ELF-1 (cell line): ENCODE measurements around the gene UBALD1.
"Not testable (repeated sequence)": the region's sequence is repeated elsewhere in the genome, so short reads cannot be mapped to it uniquely, and the experiment has no call there.

Experiments
- DNase-seq: peaks from one replicate; pipeline ENCODE4 v3.0.0-alpha.2; 2016; ENCODE audit warnings: low read depth, low spot score

The UBALD1 gene

DNA sequence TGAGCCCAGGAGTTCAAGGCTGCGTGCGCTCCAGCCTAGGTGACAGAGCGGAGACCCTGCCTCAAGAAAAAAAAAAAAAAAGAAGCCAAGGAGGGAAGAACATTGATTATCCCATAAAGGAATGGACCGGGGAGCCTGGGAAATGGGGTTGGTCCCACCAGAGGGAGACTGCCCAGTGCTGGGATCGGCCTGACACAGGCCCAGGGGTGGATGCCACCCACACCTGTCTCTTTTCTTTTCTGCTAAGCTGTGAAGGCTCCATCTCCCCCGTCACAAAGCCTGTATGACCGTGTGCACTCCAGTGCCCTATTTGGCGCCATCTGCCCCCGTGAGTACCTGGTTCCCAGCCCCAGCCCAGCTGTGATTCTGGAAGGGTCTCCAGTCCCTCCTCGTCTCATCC is 15.7 kb downstream of the UBALD1 start:
- no peak for DNase-seq

DNA sequence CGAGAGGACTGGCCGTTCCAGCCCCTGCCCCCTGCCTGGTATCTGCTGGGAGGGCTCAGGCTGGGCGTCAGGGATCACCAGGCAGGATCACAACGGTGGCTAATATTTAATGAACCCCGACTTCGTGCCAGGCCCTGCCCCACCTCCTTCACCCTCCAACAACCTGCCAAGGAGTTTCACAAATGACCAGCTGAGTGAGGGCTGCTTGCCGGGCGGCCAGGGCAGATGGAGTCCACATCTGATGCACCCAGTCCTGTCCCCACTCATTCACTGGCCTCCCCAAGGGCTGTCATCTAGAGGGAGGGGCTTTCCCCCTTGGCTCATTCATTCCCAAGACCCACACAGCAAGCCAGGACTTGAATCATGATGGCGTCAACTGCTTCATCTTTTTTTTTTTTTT is 17.5 kb downstream of the UBALD1 start:
- no peak for DNase-seq

DNA sequence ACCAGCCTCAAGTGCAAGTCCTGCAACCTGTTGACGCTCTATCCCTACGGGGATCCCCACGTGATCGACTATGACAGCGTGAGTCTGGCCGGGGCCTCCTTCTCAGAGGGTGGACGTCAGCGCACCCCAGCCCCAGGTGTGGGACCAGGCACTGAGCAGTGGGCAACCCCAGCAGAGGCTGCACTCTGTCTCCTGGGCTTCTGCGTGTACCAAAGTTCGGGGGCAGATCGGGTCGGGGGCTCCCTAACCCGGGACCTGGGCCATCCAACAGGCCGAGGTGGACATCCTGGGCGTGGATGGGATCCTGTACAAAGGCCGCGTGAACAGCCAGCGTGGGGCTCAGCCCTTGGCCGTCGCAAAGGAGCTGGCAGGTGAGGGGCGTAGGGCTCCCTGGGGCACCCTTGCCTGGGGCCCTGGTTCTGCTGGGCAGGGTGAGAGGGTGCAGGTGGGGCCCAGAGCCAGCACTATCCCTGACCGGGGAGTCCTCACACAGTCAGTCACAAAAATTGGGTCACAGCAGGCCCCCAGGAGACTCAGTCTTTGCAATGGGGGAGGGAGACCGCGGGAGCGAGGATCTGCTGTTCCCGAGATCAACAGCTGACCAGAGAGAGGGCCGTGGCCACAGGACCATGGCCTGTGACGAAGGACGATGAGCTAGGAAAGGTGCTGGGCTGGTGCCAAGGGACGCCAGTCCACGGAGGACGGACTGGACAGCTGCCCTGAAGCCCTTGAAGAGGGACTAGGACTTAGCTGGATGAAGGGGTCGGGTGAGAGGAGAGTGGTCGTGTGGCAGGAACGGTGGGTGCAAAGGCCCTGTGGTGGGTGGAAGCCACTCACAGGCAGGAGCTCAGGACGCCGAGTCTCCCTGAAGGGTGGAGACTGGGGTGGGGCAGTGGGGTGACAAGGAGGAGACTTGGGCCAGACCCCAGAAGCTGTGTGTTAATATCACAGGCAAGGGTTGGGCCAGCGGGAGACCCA is 20.0 kb downstream of the UBALD1 start:
- DNase-seq, result peak; percentile 0

DNA sequence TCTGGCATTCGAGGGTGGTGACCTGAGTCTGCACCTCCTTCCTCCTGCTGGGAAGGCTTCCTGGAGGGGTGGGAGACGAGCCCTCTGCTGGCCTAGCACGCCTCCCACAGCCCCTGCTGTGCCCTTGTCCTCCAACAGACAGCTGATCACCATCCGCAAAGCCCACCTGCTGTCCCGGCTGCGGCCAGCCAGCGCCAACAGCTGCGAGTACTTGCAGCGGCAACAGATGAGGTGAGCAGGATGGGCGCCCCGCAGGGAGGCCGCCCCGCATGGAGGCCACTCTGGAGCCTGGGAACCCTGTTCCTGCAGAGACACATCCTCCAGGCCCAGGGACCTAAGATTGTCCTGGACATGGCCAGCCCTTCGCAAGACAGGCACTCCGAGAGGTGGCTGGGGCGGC is 21.6 kb downstream of the UBALD1 start:
- DNase-seq, result peak; percentile 70

DNA sequence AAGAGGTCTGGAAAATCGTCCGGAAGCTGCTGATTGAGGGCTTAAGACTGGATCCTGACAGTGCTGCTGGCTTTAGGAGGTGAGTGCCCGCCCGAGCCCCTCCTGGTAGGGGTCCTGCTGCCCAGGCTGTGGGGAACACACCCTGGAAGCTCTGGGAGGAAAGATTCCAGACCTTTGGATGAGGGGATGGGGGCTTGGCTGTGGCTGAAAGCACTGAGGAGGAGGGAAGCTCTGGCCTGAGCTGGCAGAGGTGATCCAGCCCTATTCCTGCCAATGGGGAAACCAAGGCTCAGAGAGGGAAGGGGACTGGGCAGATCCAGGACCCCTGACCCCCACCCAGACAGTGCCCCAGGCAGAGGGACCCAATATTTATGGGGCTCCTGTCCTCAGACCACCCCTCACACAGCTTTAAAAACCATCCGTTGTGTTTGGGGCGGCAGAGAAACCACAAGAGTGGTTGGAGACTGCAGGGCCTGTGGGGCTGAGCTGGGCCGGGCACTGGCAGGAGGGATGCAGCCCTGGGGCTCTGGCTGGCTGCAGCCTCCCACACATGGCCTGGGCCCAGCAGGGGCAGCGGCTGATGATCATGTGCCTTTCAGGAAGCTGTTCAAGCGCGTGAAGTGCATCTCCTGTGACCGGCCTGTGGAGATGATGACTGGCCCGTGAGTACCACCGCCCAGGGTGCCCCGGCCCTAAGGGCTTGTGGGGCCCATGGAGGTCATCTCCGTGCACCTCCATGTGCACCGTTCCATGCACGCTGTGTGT is 22.8 kb downstream of the UBALD1 start:
- no peak for DNase-seq

DNA sequence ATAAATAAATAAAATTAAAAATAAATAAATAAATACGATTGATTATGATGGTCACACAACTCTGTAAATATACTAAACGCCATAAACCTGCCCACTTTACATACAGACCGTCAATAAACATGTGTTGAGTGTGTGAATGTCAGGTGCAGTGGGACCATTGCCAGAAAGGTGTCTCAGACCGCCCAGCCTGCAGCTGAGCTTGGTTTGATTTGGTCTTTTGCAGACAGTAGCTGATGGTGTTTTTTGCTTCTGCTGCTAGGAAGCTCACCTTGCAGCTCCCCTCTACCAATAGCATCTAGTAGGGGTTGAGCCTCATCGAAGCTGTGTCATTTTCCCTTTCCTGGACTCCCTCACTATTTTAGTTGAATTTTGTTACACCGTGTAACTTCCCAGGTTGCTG is 23.5 kb downstream of the UBALD1 start:
- DNase-seq, result no peak

DNA sequence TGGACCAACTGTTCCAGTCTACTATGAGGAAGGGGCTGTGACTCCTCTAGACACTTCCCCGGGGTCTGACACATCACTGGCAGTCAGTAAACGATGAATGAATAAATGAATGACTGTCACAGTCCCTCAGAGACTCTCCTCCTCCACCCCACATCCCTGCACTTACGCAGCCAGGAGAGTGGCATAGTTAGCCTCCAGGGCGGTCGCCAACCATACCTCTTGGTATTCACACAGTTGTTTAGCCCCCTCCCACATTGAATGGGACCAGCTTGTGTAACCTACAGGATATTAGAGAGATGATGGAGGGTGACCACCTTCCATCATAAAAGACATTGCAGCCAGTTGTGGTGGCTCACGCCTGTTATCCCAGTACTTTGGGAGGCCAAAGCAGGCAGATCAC is 25.7 kb downstream of the UBALD1 start:
- DNase-seq, result no peak

DNA sequence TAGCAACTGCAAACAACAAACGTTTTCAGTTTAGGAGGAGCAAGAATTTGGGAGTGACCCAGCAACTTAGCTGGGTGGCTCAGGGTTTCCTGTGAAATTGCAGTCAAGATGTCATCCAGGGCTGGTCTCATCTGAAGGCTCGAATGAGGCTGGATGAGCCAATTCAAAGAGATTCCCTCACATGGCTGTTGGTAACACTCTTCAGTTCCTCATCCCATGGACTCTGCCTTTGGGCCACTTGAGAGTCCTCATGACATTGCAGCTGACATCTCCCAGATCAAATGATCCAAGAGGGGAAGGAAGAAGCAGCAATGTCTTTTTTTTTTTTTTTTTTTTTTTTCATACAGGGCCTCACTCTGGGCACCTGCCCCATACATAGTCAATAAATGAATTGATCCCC is 26.3 kb downstream of the UBALD1 start:
- no peak for DNase-seq

DNA sequence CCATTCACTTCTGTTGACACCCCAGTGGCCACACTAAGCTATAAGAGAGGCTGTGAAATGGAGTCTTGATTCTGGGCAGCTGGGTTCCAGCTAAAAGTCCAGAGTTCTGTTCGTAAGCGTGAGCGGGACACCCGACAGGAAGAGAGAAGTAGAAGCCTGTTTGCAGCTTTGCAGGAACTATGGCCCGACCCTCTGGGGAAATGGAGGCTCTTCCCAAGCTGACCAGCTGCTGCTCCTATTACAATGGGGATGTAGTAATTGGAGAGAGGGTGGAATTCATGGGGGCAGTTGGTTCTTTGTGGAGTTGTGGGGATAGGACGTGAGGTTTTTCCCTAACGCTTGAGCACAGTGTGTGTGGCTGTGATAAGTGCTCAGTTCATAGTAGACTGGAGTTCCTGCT is 28.4 kb downstream of the UBALD1 start:
- no peak for DNase-seq

DNA sequence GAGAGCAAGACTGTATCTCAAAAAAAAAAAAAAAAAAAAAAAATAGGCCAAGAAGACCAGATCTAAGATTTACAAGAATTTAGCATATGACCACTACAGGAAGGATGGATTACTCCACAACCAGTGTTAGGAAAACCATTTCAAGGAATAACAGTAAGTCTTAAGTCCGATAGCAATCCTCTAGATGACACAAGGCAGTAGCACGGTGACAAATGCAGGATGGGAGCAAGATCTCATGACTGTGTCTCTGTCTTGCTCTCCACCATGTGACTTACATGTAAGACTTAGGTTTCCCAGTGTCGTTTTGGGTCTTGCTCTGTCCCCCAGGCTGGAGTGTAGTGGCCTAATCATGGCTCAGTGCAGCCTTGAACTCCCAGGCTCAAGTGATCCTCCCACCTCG is 30.8 kb downstream of the UBALD1 start:
- DNase-seq, result no peak

DNA sequence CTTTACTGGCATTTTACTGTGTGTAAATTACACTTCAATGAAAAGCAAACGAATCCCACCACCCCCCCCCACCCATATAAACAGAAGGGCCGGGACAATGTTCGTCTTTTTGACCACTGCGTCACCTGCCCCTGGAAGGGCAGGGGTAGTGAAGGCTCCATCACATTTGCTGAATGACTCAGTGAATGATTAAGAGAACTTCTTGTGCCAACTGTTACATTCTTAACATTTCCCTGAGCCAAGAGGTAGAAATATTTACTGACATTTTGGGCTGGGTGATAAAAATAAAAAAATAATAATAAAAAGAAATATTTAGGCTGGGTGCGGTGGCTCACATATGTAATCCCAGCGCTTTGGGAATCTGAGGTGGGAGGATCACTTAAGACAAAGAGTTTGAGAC is 34.4 kb downstream of the UBALD1 start:
- no peak for DNase-seq

DNA sequence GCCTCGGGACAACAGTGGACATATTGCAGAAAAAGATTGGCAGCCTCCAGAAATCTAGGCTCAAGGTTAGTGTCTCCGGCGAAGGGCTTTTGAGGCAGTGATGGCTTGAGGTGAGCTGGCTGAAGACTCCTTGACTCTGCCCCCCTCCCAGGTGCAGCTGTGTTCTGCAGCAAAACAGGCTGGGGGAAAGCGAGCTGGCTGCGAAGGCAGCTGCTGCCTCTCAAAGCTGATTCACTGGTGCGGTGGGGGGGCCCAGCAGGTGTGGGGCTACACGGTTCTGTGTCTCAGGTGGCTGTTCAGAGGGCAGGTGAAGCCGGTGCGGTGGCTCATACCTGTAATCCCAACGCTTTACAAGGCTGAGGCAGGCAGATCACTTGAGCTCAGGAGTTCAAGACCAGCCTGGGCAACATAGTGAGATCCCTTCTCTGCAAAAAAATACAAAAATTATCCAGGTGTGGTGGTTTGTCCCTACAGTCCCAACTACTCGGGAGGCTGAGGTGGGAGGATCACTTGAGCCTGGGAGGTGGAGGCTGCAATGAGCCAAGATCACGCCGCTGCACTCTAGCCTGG is 35.6 kb downstream of the UBALD1 start:
- no peak for DNase-seq

DNA sequence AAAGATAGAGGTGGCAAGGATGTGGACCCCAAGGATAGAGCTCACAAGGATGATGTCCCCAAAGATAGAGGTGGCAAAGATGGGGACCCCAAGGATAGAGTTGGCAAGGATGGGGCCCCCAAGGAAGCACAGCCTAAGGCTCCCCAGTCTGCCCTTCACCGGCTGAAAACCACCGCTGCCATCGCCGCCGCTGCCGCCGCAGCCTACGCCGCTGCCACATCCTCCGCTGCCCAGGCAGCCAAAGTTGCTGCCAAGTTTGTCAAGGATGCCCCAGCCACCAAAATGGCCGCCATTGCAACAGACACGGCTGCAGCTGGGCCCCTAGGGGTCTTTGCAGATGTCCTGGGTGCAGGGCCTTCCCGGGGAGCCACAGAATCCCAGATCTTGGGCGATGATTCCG is 38.7 kb downstream of the UBALD1 start:
- DNase-seq, result no peak

DNA sequence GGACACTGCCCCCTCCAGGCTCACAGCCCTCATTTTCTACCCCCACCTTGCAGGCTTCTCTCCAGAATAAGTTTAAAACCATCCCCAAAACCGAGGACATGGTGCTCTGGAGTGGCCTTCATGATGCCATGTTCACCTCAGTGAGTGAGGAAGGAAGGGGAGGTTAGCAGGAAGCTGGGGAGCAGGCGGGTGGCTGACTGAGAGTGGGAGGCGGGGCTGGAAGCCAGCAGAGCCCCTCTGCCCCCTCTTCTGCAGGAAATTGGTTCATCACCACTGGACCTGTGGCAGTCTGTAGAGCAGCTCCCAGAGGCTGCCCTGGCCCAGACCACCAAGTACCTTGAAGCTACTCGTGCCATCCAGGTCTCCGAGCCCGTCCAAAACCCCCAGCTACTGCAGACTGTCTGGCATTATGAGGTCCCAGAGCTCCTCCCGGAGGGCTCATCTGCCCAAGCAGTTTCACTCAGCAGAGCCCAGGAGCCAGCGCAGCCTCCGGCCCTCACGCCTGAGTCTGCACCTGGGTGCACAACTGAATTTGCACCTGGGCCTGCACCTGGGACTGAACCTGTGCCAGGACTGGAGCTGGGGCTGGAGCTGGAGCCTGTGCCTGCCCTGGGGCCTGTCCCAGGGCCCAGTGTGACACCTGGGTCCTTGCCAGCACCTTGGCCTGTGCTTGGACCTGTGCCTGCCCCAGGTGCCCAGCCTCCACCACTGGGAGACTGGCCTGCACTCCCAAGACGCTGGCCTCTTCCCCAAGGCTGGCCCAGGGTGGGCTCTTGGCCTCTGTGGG is 39.6 kb downstream of the UBALD1 start:
- DNase-seq, result no peak

DNA sequence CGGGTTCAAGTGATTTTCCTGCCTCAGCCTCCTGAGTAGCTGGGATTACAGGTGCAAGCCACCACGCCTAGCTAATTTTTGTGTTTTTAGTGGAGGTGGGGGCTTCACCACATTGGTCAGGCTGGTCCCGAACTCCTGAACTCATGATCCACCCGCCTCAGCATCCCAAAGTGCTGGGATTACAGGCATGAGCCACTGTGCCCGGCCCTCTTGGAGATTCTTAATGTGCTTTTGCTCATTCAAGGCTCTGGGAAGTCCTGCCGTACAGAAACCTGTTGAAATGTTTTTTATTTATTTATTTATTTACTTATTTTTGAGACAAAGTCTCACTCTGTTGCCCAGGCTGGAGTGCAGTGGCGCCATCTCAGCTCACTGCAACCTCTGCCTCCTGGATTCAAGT is 40.8 kb downstream of the UBALD1 start:
- not testable (repeated sequence) for DNase-seq

DNA sequence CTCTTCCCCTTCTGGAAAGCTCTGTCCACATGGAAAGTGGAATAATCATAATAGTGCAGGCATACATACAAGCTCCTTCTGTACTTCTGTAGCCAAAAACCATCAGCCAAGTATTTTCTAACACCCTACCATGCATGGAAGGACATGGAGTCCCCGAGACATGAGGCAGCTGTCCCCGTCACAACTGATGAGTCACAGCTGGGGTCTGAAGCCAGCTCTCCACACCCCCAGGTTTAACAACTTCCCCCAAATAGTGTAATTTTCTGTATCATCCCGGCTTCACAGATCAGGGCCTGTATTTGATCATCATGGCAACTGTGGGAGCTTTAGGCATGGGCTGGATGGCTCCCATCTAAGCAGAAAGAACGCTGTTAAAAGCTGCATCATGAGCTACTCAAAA is 42.0 kb downstream of the UBALD1 start:
- no peak for DNase-seq

DNA sequence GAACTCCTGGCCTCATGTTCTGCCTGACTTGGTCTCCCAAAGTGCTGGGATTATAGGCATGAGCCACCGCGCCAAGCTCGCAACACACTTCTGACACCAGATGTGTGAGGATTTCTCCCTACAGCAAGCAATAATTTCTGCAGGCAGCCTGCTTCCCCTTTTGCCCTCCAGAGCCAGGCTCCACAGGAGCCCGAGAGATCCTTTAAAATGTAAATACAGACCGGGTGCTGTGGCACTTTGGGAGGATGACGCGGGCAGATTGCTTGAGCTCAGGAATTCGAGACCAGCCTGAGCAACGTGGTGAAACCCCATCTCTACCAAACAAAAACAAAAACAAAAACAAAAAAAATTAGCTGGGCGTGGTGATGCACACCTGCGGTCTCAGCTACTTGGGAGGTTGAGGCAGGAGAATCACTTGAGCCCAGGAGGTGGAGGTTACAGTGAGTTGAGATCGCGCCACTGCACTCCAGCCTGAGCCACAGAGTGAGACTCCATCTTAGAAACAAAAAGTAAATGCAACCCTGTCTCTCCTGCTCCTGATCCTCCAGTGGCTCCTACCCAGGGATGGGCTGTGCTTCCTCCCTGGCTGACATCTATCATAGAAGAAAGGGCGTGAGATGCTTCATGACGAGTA is 43.9 kb downstream of the UBALD1 start:
- peak; percentile 90 for DNase-seq

DNA sequence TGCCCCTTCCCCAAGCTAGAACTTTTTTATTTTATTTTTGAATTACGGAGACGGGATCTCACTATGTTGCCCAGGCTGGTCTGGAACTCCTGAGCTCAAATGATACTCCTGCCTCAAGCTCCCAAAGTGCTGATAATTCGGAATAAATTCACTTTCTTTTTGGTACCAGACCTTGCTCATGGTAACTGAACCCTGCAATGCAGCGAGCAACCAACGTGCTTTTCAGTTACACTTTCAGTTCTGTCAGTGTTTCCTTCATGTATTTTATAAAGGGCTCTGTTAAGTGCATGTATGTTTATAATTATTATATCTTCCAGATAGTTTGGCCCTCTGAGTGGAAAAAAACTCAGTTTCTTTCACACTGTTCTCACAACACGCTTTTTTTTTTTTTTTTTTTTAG is 44.6 kb downstream of the UBALD1 start:
- no peak for DNase-seq

DNA sequence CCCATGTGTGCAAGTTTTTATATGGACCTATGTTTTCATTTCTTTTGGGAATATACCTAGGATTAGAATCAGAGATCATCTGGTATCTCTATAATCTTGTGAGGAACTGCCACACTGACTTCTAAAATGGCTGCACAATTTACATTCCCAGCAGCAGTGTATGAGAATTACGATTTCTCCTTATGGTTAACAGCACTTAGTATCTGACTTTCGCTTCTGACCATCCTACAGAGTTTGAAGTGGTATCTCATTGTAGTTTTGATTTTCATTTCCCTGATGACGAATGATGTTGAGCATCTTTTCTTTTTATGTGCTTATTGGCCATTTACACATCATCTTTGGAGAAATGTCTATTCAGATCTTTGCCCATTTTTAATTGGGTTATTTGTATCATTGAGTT is 48.5 kb downstream of the UBALD1 start:
- no peak for DNase-seq

DNA sequence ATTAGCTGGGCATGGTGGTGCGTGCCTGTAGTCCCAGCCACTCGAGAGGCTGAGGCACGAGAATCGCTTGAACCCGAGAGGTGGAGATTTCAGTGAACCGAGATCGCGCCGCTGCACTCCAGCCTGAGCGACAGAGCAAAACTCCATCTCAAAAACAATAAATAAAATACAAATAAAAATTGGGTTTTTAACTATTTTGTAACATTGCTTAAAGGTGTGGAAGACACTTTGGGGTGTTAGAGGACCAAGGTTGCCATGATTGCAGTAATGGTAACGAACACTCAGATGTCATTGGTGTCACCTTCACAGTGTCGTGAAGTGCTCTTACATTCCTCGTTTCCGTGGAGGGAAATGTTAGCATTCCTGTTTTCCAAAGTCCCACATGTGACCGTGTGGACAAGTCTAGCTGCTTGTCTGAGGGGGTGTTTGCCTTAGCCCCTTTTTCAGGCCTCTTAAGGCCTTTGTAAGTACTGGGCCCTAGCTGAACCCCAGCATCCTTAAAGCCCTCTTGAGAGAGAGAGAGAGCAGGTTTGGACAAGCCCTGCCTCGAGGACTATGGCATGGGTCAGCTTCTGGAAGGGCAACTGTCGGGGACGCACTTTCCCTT is 49.9 kb downstream of the UBALD1 start:
- no peak for DNase-seq

DNA sequence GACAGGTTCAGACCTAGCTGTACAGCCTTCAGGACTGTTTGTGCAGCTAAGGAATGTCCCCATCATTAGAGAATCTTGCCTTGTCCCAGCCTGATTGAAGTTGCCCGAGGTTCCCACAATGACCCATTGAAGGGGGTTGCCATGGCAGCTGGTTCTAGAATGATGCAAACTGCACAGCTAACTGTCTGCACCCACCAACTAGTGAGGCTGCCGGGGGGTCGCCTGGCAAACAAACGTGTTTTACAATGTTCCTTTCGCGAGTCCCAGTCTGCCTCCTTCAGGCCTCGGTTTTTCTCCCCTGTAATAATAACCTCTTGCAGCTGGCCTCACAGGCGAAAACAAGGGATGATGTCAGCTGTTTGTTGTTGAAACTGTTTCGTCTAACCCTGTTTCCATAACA is 53.1 kb downstream of the UBALD1 start:
- DNase-seq, result peak; percentile 29
